Gastrocnemius medialis (tissue), 4 donors: Measurements from ENCODE around the gene HNF4A.

Source experiments
- POLR2A ChIP-seq, 2 donors: fragments of 450-650 bp; IDR thresholded peaks; one replicate each; pipeline ENCODE4 v1.6.1; 2017; ENCODE audit warnings: antibody characterized with exemption in 2 of 2, mild to moderate bottlenecking in 2 of 2, moderate library complexity in 2 of 2
- TF ChIP-seq, protein P1 (sequence below), 5 experiments: fragments of 450-650 bp in 3 of 5; fragments of 200-600 bp in 2 of 5; sonication (generic) in 2 of 5; IDR thresholded peaks in 4 of 5; conservative IDR thresholded peaks in 1 of 5; 1 replicate in 4 of 5; 2 replicates in 1 of 5; pipeline ENCODE4 v1.5.1; 2016 to 2019; ENCODE audit warnings: antibody characterized with exemption in 5 of 5, mild to moderate bottlenecking in 3 of 5, moderate library complexity in 3 of 5

DNA sequence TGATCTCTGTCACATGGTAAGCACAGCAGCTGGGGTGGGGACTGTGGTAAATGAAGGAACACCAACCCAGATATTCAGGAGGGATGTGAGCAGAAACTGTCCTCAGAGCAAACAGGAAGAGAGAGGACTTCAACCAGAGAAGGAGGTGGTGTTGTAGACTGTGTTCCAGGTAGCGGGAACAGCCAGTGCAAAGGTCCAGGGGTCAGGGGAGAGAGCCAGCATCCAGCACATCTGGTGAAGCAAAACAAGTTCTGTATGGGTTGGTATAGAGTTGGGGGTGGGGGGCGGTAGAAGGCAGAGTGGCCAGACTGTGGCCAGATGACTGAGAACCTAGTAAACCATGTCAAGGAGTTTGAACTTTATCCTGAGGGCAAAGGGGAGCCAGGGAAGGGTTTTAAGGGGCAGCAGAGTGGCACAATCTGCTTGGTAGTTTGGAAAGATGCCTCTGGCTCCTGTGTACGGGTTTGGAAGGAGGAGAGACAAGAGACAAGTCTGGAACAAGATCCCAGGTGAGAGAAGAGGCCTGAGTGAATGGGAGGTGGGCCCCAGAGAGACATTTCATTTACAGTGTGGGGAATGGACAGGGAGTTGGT is 92.4 kb downstream of the HNF4A start:
- TF ChIP-seq, protein P1, sequence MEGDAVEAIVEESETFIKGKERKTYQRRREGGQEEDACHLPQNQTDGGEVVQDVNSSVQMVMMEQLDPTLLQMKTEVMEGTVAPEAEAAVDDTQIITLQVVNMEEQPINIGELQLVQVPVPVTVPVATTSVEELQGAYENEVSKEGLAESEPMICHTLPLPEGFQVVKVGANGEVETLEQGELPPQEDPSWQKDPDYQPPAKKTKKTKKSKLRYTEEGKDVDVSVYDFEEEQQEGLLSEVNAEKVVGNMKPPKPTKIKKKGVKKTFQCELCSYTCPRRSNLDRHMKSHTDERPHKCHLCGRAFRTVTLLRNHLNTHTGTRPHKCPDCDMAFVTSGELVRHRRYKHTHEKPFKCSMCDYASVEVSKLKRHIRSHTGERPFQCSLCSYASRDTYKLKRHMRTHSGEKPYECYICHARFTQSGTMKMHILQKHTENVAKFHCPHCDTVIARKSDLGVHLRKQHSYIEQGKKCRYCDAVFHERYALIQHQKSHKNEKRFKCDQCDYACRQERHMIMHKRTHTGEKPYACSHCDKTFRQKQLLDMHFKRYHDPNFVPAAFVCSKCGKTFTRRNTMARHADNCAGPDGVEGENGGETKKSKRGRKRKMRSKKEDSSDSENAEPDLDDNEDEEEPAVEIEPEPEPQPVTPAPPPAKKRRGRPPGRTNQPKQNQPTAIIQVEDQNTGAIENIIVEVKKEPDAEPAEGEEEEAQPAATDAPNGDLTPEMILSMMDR (IDR thresholded peaks at IDR 0.05 in 4 of 5, conservative IDR thresholded peaks at IDR 0.05 in 1 of 5), result no peak
- TF ChIP-seq POLR2A (IDR thresholded peaks at IDR 0.05), result no peak
